GM12801 (cell line): ENCODE measurements around the gene AMBRA1.

Experiments used
- CTCF ChIP-seq: IDR thresholded peaks from one replicate; pipeline ENCODE4 v1.5.1; 2011; ENCODE audit warnings: control low read depth; ENCODE audit not compliant: insufficient read length; ENCODE audit errors: extremely low read depth

AMBRA1 gene

DNA sequence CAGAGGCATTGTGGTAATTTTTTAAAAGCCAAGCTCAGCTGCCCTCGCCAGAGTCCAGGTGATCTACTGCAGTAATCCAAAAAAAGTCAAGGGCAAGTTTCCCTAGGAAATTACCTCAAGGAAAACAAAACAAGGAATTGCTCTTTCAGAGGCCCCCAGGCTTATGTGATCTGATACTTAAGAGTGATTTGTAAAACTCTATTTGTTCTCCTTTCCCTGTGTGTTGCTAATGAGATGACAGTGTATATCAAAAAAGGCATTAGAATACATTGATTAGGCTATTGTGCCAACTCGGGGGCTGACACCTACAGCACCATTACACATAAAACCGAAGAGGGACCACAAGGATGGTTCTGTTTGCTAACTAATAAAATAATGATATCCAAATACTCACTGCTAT, 157.7 kb downstream of the AMBRA1 start:
- TF ChIP-seq CTCF, result no peak

DNA sequence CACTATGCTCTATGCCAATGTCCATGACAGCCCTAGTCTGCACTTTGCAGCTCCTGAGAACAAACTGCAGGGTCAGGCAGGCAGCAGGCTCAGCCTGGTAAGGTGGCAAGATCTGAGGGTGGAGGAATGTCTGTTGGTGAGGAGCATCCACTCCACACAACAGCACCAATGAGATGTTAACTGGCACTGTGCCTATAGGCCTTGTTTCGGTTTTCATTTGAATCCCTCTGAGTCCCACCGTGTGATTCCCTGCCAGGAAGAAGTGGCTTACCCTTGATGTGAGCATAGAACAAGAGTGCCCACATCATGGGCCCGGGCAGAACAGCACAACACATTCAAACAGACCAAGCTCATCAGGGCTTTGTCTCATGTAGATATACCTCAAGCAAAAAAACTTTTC, 158.1 kb downstream of the AMBRA1 start:
- no peak for TF ChIP-seq CTCF

GRCh38 chr11:46431211-46431610, 162.6 kb downstream of the AMBRA1 start:
- no peak for TF ChIP-seq CTCF

GRCh38 chr11:46429717-46430116, 164.1 kb downstream of the AMBRA1 start:
- TF ChIP-seq CTCF, result no peak

- no peak for TF ChIP-seq CTCF
Observed at GRCh38 chr11:46427364-46427763, 166.5 kb downstream of the AMBRA1 start.

- TF ChIP-seq CTCF, result no peak
Observed at GRCh38 chr11:46426233-46426991, 167.4 kb downstream of the AMBRA1 start.

DNA sequence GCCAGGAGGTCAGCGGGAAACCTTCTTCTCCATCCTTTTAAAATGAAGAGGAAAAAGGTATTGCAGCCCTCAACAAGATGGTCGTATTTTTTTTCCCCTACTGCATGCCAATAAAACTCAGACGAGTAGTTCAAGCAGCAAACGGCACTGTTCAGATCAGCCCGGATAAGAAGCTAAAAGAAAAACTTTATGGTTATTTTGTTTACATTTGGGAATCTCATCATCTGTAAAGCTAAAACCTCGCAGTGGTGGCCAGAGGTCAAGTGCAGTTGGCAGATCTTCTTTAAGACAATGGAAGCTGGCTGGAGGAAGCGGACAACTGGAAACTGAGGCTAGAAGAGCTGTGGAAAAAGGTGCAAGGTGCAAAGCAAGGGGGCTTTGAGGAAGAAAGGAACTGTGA, 171.2 kb downstream of the AMBRA1 start:
- no peak for TF ChIP-seq CTCF
